OCI-LY3 (cell line): ENCODE results near the gene RPUSD1.
A peak's percentile ranks its signal among the peaks of the same experiment; 100 is the strongest.

Source experiments
- H2AFZ ChIP-seq: fragments of 200-600, 300-600 bp; shearing (Covaris generic); 2 replicates; pipeline ENCODE4 v1.6.0; 2014; ENCODE audit warnings: antibody characterized with exemption, low read depth, low read length
- H3K27ac ChIP-seq: fragments of 200-600, 300-600 bp; sonication (generic); 2 replicates; pipeline ENCODE4 v1.5.1; 2014; ENCODE audit warnings: mild to moderate bottlenecking, low read length, moderate library complexity, mixed read lengths
- H3K27me3 ChIP-seq: fragments of 200-600, 300-600 bp; sonication (generic); 2 replicates; pipeline ENCODE4 v1.6.1; 2014; ENCODE audit warnings: low read depth, low read length, mixed read lengths
- H3K36me3 ChIP-seq: fragments of 200-600, 300-600 bp; sonication (generic); replicated peaks from 2 replicates; pipeline ENCODE3; 2014; ENCODE audit warnings: low read depth, low read length, mixed read lengths
- H3K4me1 ChIP-seq: fragments of 300-600, 200-600 bp; sonication (generic); 2 replicates; pipeline ENCODE4 v1.6.1; 2014; ENCODE audit warnings: low read length, mixed read lengths
- H3K4me2 ChIP-seq: fragments of 200-600, 300-600 bp; sonication (generic); 2 replicates; pipeline ENCODE4 v1.6.1; 2014; ENCODE audit warnings: low read length, mixed read lengths
- H3K4me3 ChIP-seq: fragments of 300-600, 200-600 bp; sonication (generic); 2 replicates; pipeline ENCODE4 v1.5.1; 2014; ENCODE audit warnings: antibody characterized with exemption, mild to moderate bottlenecking, low read length, moderate library complexity
- H3K79me2 ChIP-seq: fragments of 300-600, 200-600 bp; shearing (Covaris generic); 2 replicates; pipeline ENCODE4 v1.6.1; 2014; ENCODE audit warnings: mild to moderate bottlenecking, low read length, mixed read lengths
- H3K9ac ChIP-seq: fragments of 300-600, 200-600 bp; shearing (Covaris generic); 2 replicates; pipeline ENCODE4 v1.6.0; 2014; ENCODE audit warnings: mild to moderate bottlenecking, low read length, moderate library complexity
- H3K9me3 ChIP-seq: fragments of 200-600, 300-600 bp; shearing (Covaris generic); 2 replicates; pipeline ENCODE4 v1.6.1; 2014; ENCODE audit warnings: low read length, mixed read lengths; ENCODE audit not compliant: insufficient read depth
- H4K20me1 ChIP-seq: fragments of 200-600, 300-600 bp; sonication (generic); 2 replicates; pipeline ENCODE4 v1.6.1; 2016; ENCODE audit warnings: low read length, mixed read lengths; ENCODE audit not compliant: insufficient read depth
- EZH2phosphoT487 ChIP-seq: fragments of 200-600 bp; shearing (Covaris generic); IDR thresholded peaks from 2 replicates; pipeline ENCODE4 v1.6.1; 2018; ENCODE audit warnings: antibody characterized with exemption, mixed run types, low read depth
- TF ChIP-seq, protein P1 (sequence below): fragments of 200-600, 300-600 bp; sonication (generic); IDR thresholded peaks from 2 replicates; pipeline ENCODE4 v1.5.1; 2014; ENCODE audit warnings: antibody characterized with exemption, low read length, low read depth

Gene RPUSD1

DNA sequence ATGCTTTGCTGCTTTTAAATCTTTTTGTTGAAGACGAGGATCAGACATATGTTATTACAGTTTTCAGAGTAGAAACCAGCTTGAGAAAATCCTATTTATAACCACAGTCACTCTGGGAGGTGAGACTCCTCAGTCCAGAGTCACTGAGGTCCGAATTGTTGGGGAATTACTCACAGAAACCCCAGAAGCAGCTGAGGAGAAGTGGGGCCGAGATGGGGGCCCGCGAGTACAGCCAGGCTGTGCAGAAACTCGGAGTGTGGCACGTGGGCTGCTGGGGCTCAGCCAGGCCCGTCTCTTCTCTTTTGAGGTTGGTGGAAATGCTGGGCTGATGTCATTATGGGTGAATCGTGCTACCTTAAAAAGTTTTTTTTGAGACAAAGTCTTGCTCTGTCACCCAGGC, 26.8 kb upstream of the RPUSD1 start:
- Histone ChIP-seq H3K27me3 (no peaks in the 10 kb centered on the region), H3K79me2 (no peaks in the 10 kb centered on the region), H2AFZ (no peak overlapping the region), H3K36me3 (no peaks in the 10 kb centered on the region), H3K9me3 (no peaks in the 10 kb centered on the region), H3K9ac (no peak overlapping the region), H3K27ac (no peak overlapping the region), H3K4me2 (no peak overlapping the region), H3K4me1 (peaks cover 11% of the 10 kb centered on the region), H4K20me1 (no peaks in the 10 kb centered on the region), H3K4me3 (no peak overlapping the region)
- TF ChIP-seq EZH2phosphoT487, result no peak
- TF ChIP-seq, protein P1, sequence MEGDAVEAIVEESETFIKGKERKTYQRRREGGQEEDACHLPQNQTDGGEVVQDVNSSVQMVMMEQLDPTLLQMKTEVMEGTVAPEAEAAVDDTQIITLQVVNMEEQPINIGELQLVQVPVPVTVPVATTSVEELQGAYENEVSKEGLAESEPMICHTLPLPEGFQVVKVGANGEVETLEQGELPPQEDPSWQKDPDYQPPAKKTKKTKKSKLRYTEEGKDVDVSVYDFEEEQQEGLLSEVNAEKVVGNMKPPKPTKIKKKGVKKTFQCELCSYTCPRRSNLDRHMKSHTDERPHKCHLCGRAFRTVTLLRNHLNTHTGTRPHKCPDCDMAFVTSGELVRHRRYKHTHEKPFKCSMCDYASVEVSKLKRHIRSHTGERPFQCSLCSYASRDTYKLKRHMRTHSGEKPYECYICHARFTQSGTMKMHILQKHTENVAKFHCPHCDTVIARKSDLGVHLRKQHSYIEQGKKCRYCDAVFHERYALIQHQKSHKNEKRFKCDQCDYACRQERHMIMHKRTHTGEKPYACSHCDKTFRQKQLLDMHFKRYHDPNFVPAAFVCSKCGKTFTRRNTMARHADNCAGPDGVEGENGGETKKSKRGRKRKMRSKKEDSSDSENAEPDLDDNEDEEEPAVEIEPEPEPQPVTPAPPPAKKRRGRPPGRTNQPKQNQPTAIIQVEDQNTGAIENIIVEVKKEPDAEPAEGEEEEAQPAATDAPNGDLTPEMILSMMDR, result no peak

- Histone ChIP-seq H3K9me3 (no peaks in the 10 kb centered on the region), H3K4me2 (no peak overlapping the region)
Observed at GRCh38 chr16:813916-814412, 25.8 kb upstream of the RPUSD1 start.

DNA sequence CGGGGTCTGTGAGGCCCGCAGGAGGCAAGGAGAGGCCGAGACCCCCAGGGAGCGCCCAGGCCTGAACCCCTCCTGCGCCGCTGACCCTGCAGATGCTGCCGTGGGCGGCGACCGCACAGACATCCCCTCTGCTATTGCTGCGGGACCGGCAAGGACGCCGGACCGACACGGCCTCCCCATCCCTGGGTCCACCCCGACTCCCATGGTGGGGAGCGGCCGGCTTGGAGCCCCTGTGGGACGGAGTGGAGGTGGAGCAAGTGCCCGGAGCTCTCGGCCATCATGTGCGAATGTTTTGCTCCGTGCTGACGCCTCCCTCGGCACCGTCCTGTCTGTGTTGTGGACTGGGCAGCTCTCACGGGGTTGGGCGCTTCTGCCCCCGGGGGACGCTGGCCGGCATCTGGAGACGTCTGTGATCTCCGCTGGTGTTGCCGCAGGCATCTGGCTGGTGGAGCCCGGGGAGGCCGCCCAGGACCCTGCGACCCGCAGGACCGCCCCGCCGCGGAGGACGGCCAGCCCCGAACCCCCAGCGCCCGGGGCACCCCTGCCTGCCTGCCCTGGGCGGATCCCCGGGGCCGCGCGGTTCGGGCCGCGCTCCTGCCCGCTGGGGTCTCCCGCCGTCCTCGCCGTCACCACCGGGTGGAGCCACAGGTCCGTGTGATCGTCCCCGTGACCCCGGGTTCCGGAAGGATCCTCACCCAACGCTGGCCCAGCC, 25.2 kb upstream of the RPUSD1 start:
- no peaks in the 10 kb centered on the region for H3K36me3 ChIP-seq
- peaks cover 14% of the 10 kb centered on the region for H3K4me1 ChIP-seq
- no peaks in the 10 kb centered on the region for H3K79me2 ChIP-seq
- H3K4me3 ChIP-seq, result no peak overlapping the region
- H3K9ac ChIP-seq, result no peak overlapping the region
- H3K27ac ChIP-seq, result no peak overlapping the region
- TF ChIP-seq, protein P1, result peak; percentile 20; the same call in 1 of the 2 replicates
- no peak for TF ChIP-seq EZH2phosphoT487
- no peaks in the 10 kb centered on the region for H4K20me1 ChIP-seq
- H2AFZ ChIP-seq, result no peak overlapping the region
- H3K9me3 ChIP-seq, result no peaks in the 10 kb centered on the region
- no peaks in the 10 kb centered on the region for H3K27me3 ChIP-seq
- no peak overlapping the region for H3K4me2 ChIP-seq

More at GRCh38 chr16:813916-814412, 25.8 kb upstream of the RPUSD1 start:
- Histone ChIP-seq H3K4me1 (peaks cover 11% of the 10 kb centered on the region), H2AFZ (no peak overlapping the region), H3K79me2 (no peaks in the 10 kb centered on the region), H3K27ac (no peak overlapping the region), H4K20me1 (no peaks in the 10 kb centered on the region), H3K9ac (no peak overlapping the region), H3K4me3 (no peak overlapping the region), H3K27me3 (no peaks in the 10 kb centered on the region), H3K36me3 (no peaks in the 10 kb centered on the region)
- TF ChIP-seq, protein P1, result no peak; the same call in none of the 2 replicates
- no peak for TF ChIP-seq EZH2phosphoT487

GRCh38 chr16:808085-808386, 19.9 kb upstream of the RPUSD1 start:
- H3K36me3 ChIP-seq, result no peaks in the 10 kb centered on the region
- peak overlapping the region; percentile 97 for H3K4me3 ChIP-seq
- peaks cover 8% of the 10 kb centered on the region; the same call in 1 of the 2 replicates for H3K79me2 ChIP-seq
- H4K20me1 ChIP-seq, result no peaks in the 10 kb centered on the region
- peak overlapping the region; percentile 95 for H3K4me2 ChIP-seq
- TF ChIP-seq, protein P1, result no peak
- no peak for TF ChIP-seq EZH2phosphoT487
- peak overlapping the region; percentile 80 for H3K9ac ChIP-seq
- H3K27me3 ChIP-seq, result no peaks in the 10 kb centered on the region
- H2AFZ ChIP-seq, result peak overlapping the region; percentile 99
- no peaks in the 10 kb centered on the region for H3K9me3 ChIP-seq
- H3K27ac ChIP-seq, result no peak overlapping the region
- H3K4me1 ChIP-seq, result peaks cover 11% of the 10 kb centered on the region
